ENCODE results near the gene SCAANT1.

Gene SCAANT1

GRCh38 chr3:63920001-63920400, 7.8 kb upstream of the SCAANT1 start:
- no peak for TF ChIP-seq Cebpa-rat (IDR thresholded peaks at IDR 0.05)
- H3K9me3 ChIP-seq, result no peaks in the 10 kb centered on the region
- no peak overlapping the region for H3K4me2 ChIP-seq
- peaks cover 90% of the 10 kb centered on the region for H4K20me1 ChIP-seq
- no peak overlapping the region for H3K4me3 ChIP-seq
- H3K27me3 ChIP-seq, result no peaks in the 10 kb centered on the region
- H3K27ac ChIP-seq, result no peak overlapping the region
- no peak overlapping the region for H3K9ac ChIP-seq
- peaks cover 94% of the 10 kb centered on the region for H3K36me3 ChIP-seq
- peaks cover 15% of the 10 kb centered on the region for H3K4me1 ChIP-seq

GRCh38 chr3:63918321-63918720, 6.1 kb upstream of the SCAANT1 start:
- no peak overlapping the region for H3K9ac ChIP-seq

GRCh38 chr3:63914312-63914711, 2.1 kb upstream of the SCAANT1 start:
- no peak overlapping the region for H3K4me3 ChIP-seq
- H3K27ac ChIP-seq, result no peak overlapping the region
- H3K36me3 ChIP-seq, result peaks cover 46% of the 10 kb centered on the region
- H3K9me3 ChIP-seq, result no peaks in the 10 kb centered on the region
- H3K4me1 ChIP-seq, result peaks cover 37% of the 10 kb centered on the region
- no peak overlapping the region for H3K9ac ChIP-seq
- TF ChIP-seq Cebpa-rat (IDR thresholded peaks at IDR 0.05), result no peak
- no peak overlapping the region for H3K4me2 ChIP-seq
- no peaks in the 10 kb centered on the region for H3K27me3 ChIP-seq
- peaks cover 89% of the 10 kb centered on the region for H4K20me1 ChIP-seq

More at GRCh38 chr3:63918321-63918720, 6.1 kb upstream of the SCAANT1 start:
- H3K27ac ChIP-seq, result no peak overlapping the region
- peaks cover 92% of the 10 kb centered on the region for H4K20me1 ChIP-seq
- H3K27me3 ChIP-seq, result no peaks in the 10 kb centered on the region
- H3K4me3 ChIP-seq, result no peak overlapping the region
- TF ChIP-seq Cebpa-rat (IDR thresholded peaks at IDR 0.05), result no peak
- H3K9me3 ChIP-seq, result no peaks in the 10 kb centered on the region
- H3K4me1 ChIP-seq, result peaks cover 25% of the 10 kb centered on the region
- H3K4me2 ChIP-seq, result no peak overlapping the region
- peaks cover 82% of the 10 kb centered on the region for H3K36me3 ChIP-seq

- H3K4me3 ChIP-seq, result peak overlapping the region; percentile 92
- H3K4me2 ChIP-seq, result peak overlapping the region; percentile 92
- peak overlapping the region; percentile 93 for H3K27ac ChIP-seq
- H4K20me1 ChIP-seq, result peaks cover 91% of the 10 kb centered on the region
- peak overlapping the region; percentile 94 for H3K9ac ChIP-seq
- no peak for TF ChIP-seq Cebpa-rat (IDR thresholded peaks at IDR 0.05)
- H3K27me3 ChIP-seq, result no peaks in the 10 kb centered on the region
- peaks cover 37% of the 10 kb centered on the region for H3K4me1 ChIP-seq
- H3K9me3 ChIP-seq, result no peaks in the 10 kb centered on the region
- peaks cover 34% of the 10 kb centered on the region for H3K36me3 ChIP-seq
Observed at GRCh38 chr3:63912768-63913588, 795 bp upstream of the SCAANT1 start.

GRCh38 chr3:63911509-63911872, 692 bp downstream of the SCAANT1 start:
- peak overlapping the region; percentile 96 for H3K4me2 ChIP-seq
- peak overlapping the region; percentile 92 for H3K4me3 ChIP-seq
- H3K36me3 ChIP-seq, result peaks cover 24% of the 10 kb centered on the region
- peak overlapping the region; percentile 93 for H3K27ac ChIP-seq
- H3K4me1 ChIP-seq, result peaks cover 37% of the 10 kb centered on the region
- peak overlapping the region; percentile 94 for H3K9ac ChIP-seq
- TF ChIP-seq Cebpa-rat (IDR thresholded peaks at IDR 0.05), result no peak
- no peaks in the 10 kb centered on the region for H3K9me3 ChIP-seq
- H4K20me1 ChIP-seq, result peaks cover 91% of the 10 kb centered on the region
- H3K27me3 ChIP-seq, result no peaks in the 10 kb centered on the region

GRCh38 chr3:63910891-63911290, 1.3 kb downstream of the SCAANT1 start:
- no peak overlapping the region for H3K27ac ChIP-seq
- TF ChIP-seq Cebpa-rat (IDR thresholded peaks at IDR 0.05), result no peak
- peak overlapping the region; percentile 96 for H3K4me2 ChIP-seq
- H4K20me1 ChIP-seq, result peaks cover 91% of the 10 kb centered on the region
- H3K36me3 ChIP-seq, result peaks cover 24% of the 10 kb centered on the region
- H3K4me1 ChIP-seq, result peaks cover 37% of the 10 kb centered on the region
- peak overlapping the region; percentile 92; the same call in 1 of the 2 replicates for H3K4me3 ChIP-seq
- H3K9me3 ChIP-seq, result no peaks in the 10 kb centered on the region
- no peaks in the 10 kb centered on the region for H3K27me3 ChIP-seq
- H3K9ac ChIP-seq, result peak overlapping the region; percentile 94; the same call in 1 of the 2 replicates

- no peak overlapping the region for H3K9ac ChIP-seq
- peak overlapping the region; percentile 96; the same call in 1 of the 2 replicates for H3K4me2 ChIP-seq
- H3K27ac ChIP-seq, result no peak overlapping the region
- H4K20me1 ChIP-seq, result peaks cover 92% of the 10 kb centered on the region
- no peak for TF ChIP-seq Cebpa-rat (IDR thresholded peaks at IDR 0.05)
- H3K9me3 ChIP-seq, result no peaks in the 10 kb centered on the region
- H3K4me1 ChIP-seq, result peaks cover 37% of the 10 kb centered on the region
- H3K4me3 ChIP-seq, result no peak overlapping the region
- no peaks in the 10 kb centered on the region for H3K27me3 ChIP-seq
- peaks cover 21% of the 10 kb centered on the region for H3K36me3 ChIP-seq
Observed at GRCh38 chr3:63910001-63910400, 2.2 kb downstream of the SCAANT1 start.

GRCh38 chr3:63909431-63909830, 2.8 kb downstream of the SCAANT1 start:
- no peaks in the 10 kb centered on the region for H3K9me3 ChIP-seq
- H3K4me1 ChIP-seq, result peaks cover 37% of the 10 kb centered on the region
- no peak overlapping the region for H3K4me3 ChIP-seq
- H3K27ac ChIP-seq, result no peak overlapping the region
- H3K9ac ChIP-seq, result no peak overlapping the region
- peaks cover 21% of the 10 kb centered on the region for H3K36me3 ChIP-seq
- peaks cover 90% of the 10 kb centered on the region for H4K20me1 ChIP-seq
- no peaks in the 10 kb centered on the region for H3K27me3 ChIP-seq
- TF ChIP-seq Cebpa-rat (IDR thresholded peaks at IDR 0.05), result no peak
- H3K4me2 ChIP-seq, result no peak overlapping the region; the same call in 1 of the 2 replicates

- Histone ChIP-seq H3K27me3 (no peaks in the 10 kb centered on the region), H3K9me3 (no peaks in the 10 kb centered on the region), H3K27ac (no peak overlapping the region), H4K20me1 (peaks cover 90% of the 10 kb centered on the region), H3K9ac (no peak overlapping the region), H3K4me3 (no peak overlapping the region), H3K4me1 (peaks cover 32% of the 10 kb centered on the region), H3K4me2 (no peak overlapping the region), H3K36me3 (peaks cover 28% of the 10 kb centered on the region)
- no peak for TF ChIP-seq Cebpa-rat (IDR thresholded peaks at IDR 0.05)
Observed at GRCh38 chr3:63908776-63909175, 3.4 kb downstream of the SCAANT1 start.

- no peak for TF ChIP-seq Cebpa-rat (IDR thresholded peaks at IDR 0.05)
- Histone ChIP-seq H3K36me3 (peaks cover 32% of the 10 kb centered on the region), H3K4me3 (no peak overlapping the region), H3K9me3 (no peaks in the 10 kb centered on the region), H3K27ac (no peak overlapping the region), H3K27me3 (no peaks in the 10 kb centered on the region), H4K20me1 (peaks cover 90% of the 10 kb centered on the region), H3K4me1 (peaks cover 26% of the 10 kb centered on the region), H3K9ac (no peak overlapping the region), H3K4me2 (no peak overlapping the region)
Observed at GRCh38 chr3:63908081-63908736, 4.0 kb downstream of the SCAANT1 start.

Measured in BLaER1 (cell line).